H1 (cell line): ENCODE data around the gene CCL3. TPM values are rescaled to one million over a fixed set of nuclear protein-coding genes. Genes with fewer than 3 reads are reported as not detected.

ENCODE experiments used
- CTCF ChIA-PET: fragments of 300-600 bp; sonication (Branson Sonifier 250); formaldehyde crosslinking; loops from one replicate; lab custom pipeline; 2021; ENCODE audit not compliant: partially characterized antibody; lab: Charles Lee
- POLR2A ChIA-PET: fragments of 300-600 bp; sonication (Branson Sonifier 250); formaldehyde crosslinking; loops from one replicate; lab custom pipeline; 2021; ENCODE audit warnings: inconsistent platforms; ENCODE audit not compliant: partially characterized antibody; lab: Charles Lee
- DNase-seq, 2 experiments: peaks; one replicate each; pipeline versions ENCODE4 v3.0.0 to v3.0.0-alpha.2; 2010 to 2022; ENCODE audit warnings: low spot score in 2 of 2, low read depth in 1 of 2, mixed read lengths in 1 of 2
- FAIRE-seq: peaks from 2 replicates; lab custom pipeline; 2011; peaks lifted over from hg19 to GRCh38; lab: Jason Lieb, UNC
- H2AFZ ChIP-seq: 2 replicates; pipeline ENCODE4 v1.8.1; 2012; ENCODE audit warnings: low read length, inconsistent platforms
- H2AK5ac ChIP-seq: 2 replicates; pipeline ENCODE4 v1.6.1; 2013; ENCODE audit warnings: low read depth, low read length
- H2BK120ac ChIP-seq: replicated peaks from 2 replicates; pipeline ENCODE3; 2013; ENCODE audit warnings: low read depth, low read length, inconsistent platforms
- H2BK12ac ChIP-seq: 2 replicates; pipeline ENCODE4 v1.6.1; 2013; ENCODE audit warnings: low read depth, low read length
- H2BK15ac ChIP-seq: 2 replicates; pipeline ENCODE4 v1.6.1; 2013; ENCODE audit warnings: low read length
- H2BK20ac ChIP-seq: 2 replicates; pipeline ENCODE4 v1.6.1; 2013; ENCODE audit warnings: low read length
- H2BK5ac ChIP-seq: 2 replicates; pipeline ENCODE4 v1.6.1; 2013; ENCODE audit warnings: low read depth, low read length
- H3K14ac ChIP-seq: 2 replicates; pipeline ENCODE4 v1.6.1; 2013; ENCODE audit warnings: inconsistent platforms; ENCODE audit not compliant: insufficient read length
- H3K18ac ChIP-seq: 2 replicates; pipeline ENCODE4 v1.6.1; 2013; ENCODE audit warnings: low read length; ENCODE audit errors: extremely low read depth
- H3K23ac ChIP-seq: 2 replicates; pipeline ENCODE4 v1.6.1; 2013; ENCODE audit warnings: inconsistent platforms; ENCODE audit not compliant: insufficient read length
- H3K23me2 ChIP-seq: 2 replicates; pipeline ENCODE4 v1.6.1; 2013; ENCODE audit warnings: low read depth, low read length
- H3K27ac ChIP-seq: 2 replicates; pipeline ENCODE4 v1.6.1; 2011; ENCODE audit warnings: low read depth, low read length, inconsistent platforms
- H3K27me3 ChIP-seq, 4 experiments: replicated peaks in 1 of 4; 1 replicate in 1 of 4; 2 replicates in 3 of 4; pipeline versions ENCODE4 v1.6.1 to v1.8.1; 2011 to 2013; ENCODE audit warnings: low read length in 3 of 4, mild to moderate bottlenecking in 3 of 4, inconsistent platforms in 2 of 4, mixed read lengths in 2 of 4, moderate library complexity in 1 of 4; ENCODE audit not compliant: control insufficient read depth in 3 of 4, insufficient read depth in 3 of 4; ENCODE audit errors: extremely low read depth in 1 of 4
- H3K36me3 ChIP-seq, 4 experiments: 2 replicates each; pipeline versions ENCODE4 v1.6.1 to v1.8.1; 2011 to 2013; ENCODE audit warnings: mild to moderate bottlenecking in 4 of 4, low read length in 3 of 4, moderate library complexity in 2 of 4, control low read depth in 1 of 4, inconsistent platforms in 1 of 4; ENCODE audit not compliant: insufficient read depth in 4 of 4, control insufficient read depth in 2 of 4
- H3K4ac ChIP-seq: replicated peaks from 2 replicates; pipeline ENCODE3; 2013; ENCODE audit warnings: low read length, low read depth, mixed read lengths, inconsistent platforms; ENCODE audit not compliant: insufficient read length
- H3K4me1 ChIP-seq, 4 experiments: replicated peaks in 1 of 4; 1 replicate in 1 of 4; 2 replicates in 3 of 4; pipeline versions ENCODE4 v1.6.1 to v1.8.1; 2011 to 2013; ENCODE audit warnings: low read length in 3 of 4, inconsistent platforms in 2 of 4, mixed read lengths in 1 of 4; ENCODE audit not compliant: insufficient read depth in 4 of 4, control insufficient read depth in 3 of 4
- H3K4me2 ChIP-seq, 2 experiments: 2 replicates each; pipeline versions ENCODE4 v1.6.1 to v1.8.1; 2011 to 2013; ENCODE audit warnings: low read depth in 2 of 2, low read length in 2 of 2, control low read depth in 1 of 2, inconsistent platforms in 1 of 2, mild to moderate bottlenecking in 1 of 2; ENCODE audit not compliant: insufficient read depth in 1 of 2
- H3K4me3 ChIP-seq, 4 experiments: fragments of 200-600, 300-600 bp in 1 of 4; sonication (generic), shearing (Covaris generic), sonication (Bioruptor Twin) in 1 of 4; 2 replicates each; pipeline versions ENCODE4 v1.5.1 to v1.8.1; 2011 to 2016; ENCODE audit warnings: low read length in 4 of 4, low read depth in 3 of 4, control low read depth in 2 of 4, inconsistent platforms in 2 of 4, mild to moderate bottlenecking in 2 of 4, mixed read lengths in 1 of 4, moderate library complexity in 1 of 4; ENCODE audit not compliant: insufficient read depth in 2 of 4; ENCODE audit errors: extremely low read depth in 1 of 4
- H3K56ac ChIP-seq: replicated peaks from 2 replicates; pipeline ENCODE3; 2013; ENCODE audit warnings: low read depth, mild to moderate bottlenecking, mixed read lengths, low read length, inconsistent platforms; ENCODE audit not compliant: insufficient read length
- H3K79me1 ChIP-seq: 2 replicates; pipeline ENCODE4 v1.6.1; 2013; ENCODE audit warnings: low read depth, low read length, control low read depth
- H3K79me2 ChIP-seq, 2 experiments: 2 replicates each; pipeline versions ENCODE4 v1.6.1 to v1.8.1; 2012 to 2013; ENCODE audit warnings: low read length in 2 of 2, mild to moderate bottlenecking in 2 of 2, inconsistent platforms in 1 of 2; ENCODE audit not compliant: insufficient read depth in 2 of 2, control insufficient read depth in 1 of 2
- H3K9ac ChIP-seq, 4 experiments: replicated peaks in 1 of 4; 1 replicate in 1 of 4; 2 replicates in 3 of 4; pipeline versions ENCODE4 v1.6.1 to v1.8.1; 2011 to 2013; ENCODE audit warnings: low read depth in 3 of 4, low read length in 3 of 4, control low read depth in 2 of 4, mild to moderate bottlenecking in 2 of 4, moderate library complexity in 2 of 4, inconsistent platforms in 1 of 4; ENCODE audit errors: extremely low read depth in 1 of 4
- H3K9me3 ChIP-seq, 2 experiments: 2 replicates each; pipeline versions ENCODE4 v1.6.1 to v1.8.1; 2012 to 2013; ENCODE audit warnings: mild to moderate bottlenecking in 2 of 2, moderate library complexity in 2 of 2, control low read depth in 1 of 2, inconsistent platforms in 1 of 2, low read depth in 1 of 2, low read length in 1 of 2, mixed read lengths in 1 of 2; ENCODE audit not compliant: insufficient read depth in 2 of 2
- H4K20me1 ChIP-seq, 2 experiments: replicated peaks in 1 of 2; 2 replicates each; pipeline versions ENCODE3 to v1.8.1; 2011 to 2013; ENCODE audit warnings: inconsistent platforms in 2 of 2, low read length in 2 of 2, mild to moderate bottlenecking in 1 of 2; ENCODE audit not compliant: insufficient read depth in 2 of 2, control insufficient read depth in 1 of 2
- H4K5ac ChIP-seq: 2 replicates; pipeline ENCODE4 v1.6.1; 2013; ENCODE audit warnings: low read length, low read depth, mixed read lengths, inconsistent platforms; ENCODE audit not compliant: insufficient read length
- H4K8ac ChIP-seq: 2 replicates; pipeline ENCODE4 v1.8.0; 2013; ENCODE audit warnings: mild to moderate bottlenecking, moderate library complexity, low read length, inconsistent platforms; ENCODE audit not compliant: insufficient read depth; ENCODE audit errors: extremely low read depth
- H4K91ac ChIP-seq: replicated peaks from 2 replicates; pipeline ENCODE3; 2013; ENCODE audit warnings: low read length, mixed read lengths, inconsistent platforms; ENCODE audit not compliant: insufficient read length
- BCL11A ChIP-seq, 2 experiments: IDR thresholded peaks; one replicate each; pipeline ENCODE4 v1.6.1; 2011; ENCODE audit warnings: low read depth in 2 of 2, low read length in 2 of 2, mild to moderate bottlenecking in 2 of 2
- CEBPB ChIP-seq: IDR thresholded peaks from 2 replicates; pipeline ENCODE4 v1.6.1; 2012; ENCODE audit warnings: low read depth, low read length
- CTCF ChIP-seq, 3 experiments: IDR thresholded peaks; 1 replicate in 2 of 3; 2 replicates in 1 of 3; pipeline versions ENCODE4 v1.5.1 to v1.6.1; 2011; ENCODE audit warnings: low read length in 3 of 3, mild to moderate bottlenecking in 3 of 3, inconsistent platforms in 2 of 3, low read depth in 1 of 3, moderate library complexity in 1 of 3; ENCODE audit not compliant: insufficient read depth in 1 of 3; ENCODE audit errors: control extremely low read depth in 1 of 3
- EZH2 ChIP-seq: fragments of 200-600 bp; sonication (generic); IDR thresholded peaks from 2 replicates; pipeline ENCODE4 v1.7.1; 2012; ENCODE audit warnings: low read depth, mild to moderate bottlenecking, moderate library complexity, low read length, inconsistent platforms; ENCODE audit not compliant: severe bottlenecking
- MAFK ChIP-seq: IDR thresholded peaks from 2 replicates; pipeline ENCODE4 v1.6.1; 2012; ENCODE audit warnings: low read depth, mild to moderate bottlenecking, improper control_type of control experiment, low read length
- POLR2AphosphoS5 ChIP-seq: IDR thresholded peaks from 2 replicates; pipeline ENCODE4 v1.6.1; 2011; ENCODE audit warnings: low read depth, low read length
- POU5F1 ChIP-seq: IDR thresholded peaks from 2 replicates; pipeline ENCODE4 v1.6.1; 2011; ENCODE audit warnings: low read depth, mild to moderate bottlenecking, low read length, moderate library complexity
- SP2 ChIP-seq: IDR thresholded peaks from 2 replicates; pipeline ENCODE4 v1.6.1; 2012; ENCODE audit warnings: mild to moderate bottlenecking, low read length, inconsistent platforms
- TEAD4 ChIP-seq: IDR thresholded peaks from 2 replicates; pipeline ENCODE4 v1.6.1; 2012; ENCODE audit warnings: low read depth, low read length, inconsistent platforms, mixed read lengths
- WGBS, 2 experiments: shearing (Covaris generic) in 1 of 2; methylation state at CpG; one replicate each; pipeline versions ENCODE4 v1.1.6 to v1.1.7; 2013 to 2015; ENCODE audit warnings: low lambda C conversion rate in 2 of 2, mixed read lengths in 2 of 2, inconsistent platforms in 1 of 2, low coverage in 1 of 2, missing lambda C conversion rate in 1 of 2; ENCODE audit not compliant: insufficient replicate concordance in 2 of 2, insufficient coverage in 1 of 2, insufficient read length in 1 of 2; ENCODE audit errors: extremely low coverage in 1 of 2, missing lambda C conversion rate in 1 of 2; 5-methylcytosine and 5-hydroxymethylcytosine counted together
- polyA plus RNA-seq, 7 experiments: library from polyadenylated mRNA; depleted of rRNA in 3 of 7; stranded (reverse) in 5 of 7; unstranded in 2 of 7; fragments of >200 nt in 5 of 7; fragments of 200-250 nt in 2 of 7; gene quantifications; 1 replicate in 5 of 7; 2 replicates in 1 of 7; 4 replicates in 1 of 7; pipeline versions ENCODE4 v1.2.1 to v1.2.3, GENCODE V29; 2011 to 2013; ENCODE audit warnings: missing spikeins in 2 of 7, mixed read lengths in 2 of 7
- total RNA-seq: library from RNA; stranded (reverse); fragmentation: NEBNext Ultra II Directional; extraction: Animal tissue kit (Norgen Biotek cat#: 25700); gene quantifications from 2 replicates; pipeline ENCODE4 v1.2.1, GENCODE V29; 2021
- TF ChIP-seq, protein P1 (sequence below): IDR thresholded peaks from 2 replicates; pipeline ENCODE4 v1.6.1; 2012; ENCODE audit warnings: inconsistent platforms

The CCL3 gene
- total and polyA plus RNA-seq, 2 of the 8 experiments (the other 6 are each of a cell fraction or from before 2014, with no cell fraction given), result not detected

- H3K4me2 ChIP-seq, result no peak overlapping the region
- H2BK120ac ChIP-seq, result no peak overlapping the region
- H2AK5ac ChIP-seq, result no peak overlapping the region
- H2BK20ac ChIP-seq, result no peak overlapping the region
- H3K18ac ChIP-seq, result no peak overlapping the region
- H3K14ac ChIP-seq, result no peak overlapping the region
- H3K9me3 ChIP-seq, result no peaks in the 10 kb centered on the region
- no peaks in the 10 kb centered on the region for H3K23me2 ChIP-seq
- no peaks in the 10 kb centered on the region for H4K20me1 ChIP-seq
- H2BK5ac ChIP-seq, result no peak overlapping the region
- H3K27ac ChIP-seq, result no peak overlapping the region
- FAIRE-seq, result no peak
- DNase-seq, result no peak
- ChIA-PET CTCF (interaction anchor here (0.9 kb wide), 1 partner anchor 13 kb away, joined by 4 read pairs; no protein-coding TSS in a partner anchor), POLR2A (no interaction called here)
- no peaks in the 10 kb centered on the region for H3K79me2 ChIP-seq
- no peaks in the 10 kb centered on the region for H3K27me3 ChIP-seq
- 95% methylated on average over 1 of the region's 1 CpG; no CpG with 5 or more reads in 1 of the 2 experiments for WGBS, 2 experiments
- H2BK12ac ChIP-seq, result no peak overlapping the region
- no peak overlapping the region for H2BK15ac ChIP-seq
- H3K4ac ChIP-seq, result no peak overlapping the region
- H3K79me1 ChIP-seq, result no peaks in the 10 kb centered on the region
- no peak overlapping the region for H3K56ac ChIP-seq
- H4K91ac ChIP-seq, result no peak overlapping the region
- no peak overlapping the region for H3K9ac ChIP-seq
- no peak overlapping the region for H3K4me3 ChIP-seq
- no peak overlapping the region for H3K23ac ChIP-seq
- H4K5ac ChIP-seq, result no peak overlapping the region
- no peaks in the 10 kb centered on the region for H3K36me3 ChIP-seq
- H3K4me1 ChIP-seq, result no peaks in the 10 kb centered on the region
- no peak overlapping the region for H2AFZ ChIP-seq
- H4K8ac ChIP-seq, result no peak overlapping the region
- no peak for TF ChIP-seq BCL11A (IDR thresholded peaks at IDR 0.05; ENCODE audit: low read depth in 2 of 2, low read length in 2 of 2)
- TF ChIP-seq EZH2, result no peak
- TF ChIP-seq, protein P1, sequence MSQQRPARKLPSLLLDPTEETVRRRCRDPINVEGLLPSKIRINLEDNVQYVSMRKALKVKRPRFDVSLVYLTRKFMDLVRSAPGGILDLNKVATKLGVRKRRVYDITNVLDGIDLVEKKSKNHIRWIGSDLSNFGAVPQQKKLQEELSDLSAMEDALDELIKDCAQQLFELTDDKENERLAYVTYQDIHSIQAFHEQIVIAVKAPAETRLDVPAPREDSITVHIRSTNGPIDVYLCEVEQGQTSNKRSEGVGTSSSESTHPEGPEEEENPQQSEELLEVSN, result no peak
- no peak for TF ChIP-seq SP2
- no peak for TF ChIP-seq MAFK
- no peak for TF ChIP-seq TEAD4
- no peak for TF ChIP-seq POU5F1
- TF ChIP-seq CEBPB, result no peak
- TF ChIP-seq CTCF (IDR thresholded peaks at IDR 0.05; ENCODE audit: control extremely low read depth in 1 of 3, insufficient read depth in 1 of 3, low read depth in 1 of 3, low read length in 3 of 3), result no peak
- no peak for TF ChIP-seq POLR2AphosphoS5
Observed at GRCh38 chr17:36136439-36136838, 46.5 kb upstream of the CCL3 start.
